Dermis microvascular lymphatic vessel endothelial cell (primary cell): ENCODE measurements around the gene RHEB. TPM values are rescaled to one million over a fixed set of nuclear protein-coding genes. Genes with fewer than 3 reads are reported as not detected.

Experiments
- DNase-seq, 2 donors: peaks; one replicate each; pipeline versions ENCODE4 v3.0.0 to v3.0.0-alpha.2; 2010; ENCODE audit warnings: low read depth in 2 of 2
- total RNA-seq: library from RNA; depleted of rRNA; stranded (reverse); fragments of >200 nt; gene quantifications from 2 replicates; pipeline ENCODE4 v1.2.1, GENCODE V29; 2014

Gene RHEB
- total RNA-seq, 1 donor from 2014 or later, result 53.4 TPM

DNA sequence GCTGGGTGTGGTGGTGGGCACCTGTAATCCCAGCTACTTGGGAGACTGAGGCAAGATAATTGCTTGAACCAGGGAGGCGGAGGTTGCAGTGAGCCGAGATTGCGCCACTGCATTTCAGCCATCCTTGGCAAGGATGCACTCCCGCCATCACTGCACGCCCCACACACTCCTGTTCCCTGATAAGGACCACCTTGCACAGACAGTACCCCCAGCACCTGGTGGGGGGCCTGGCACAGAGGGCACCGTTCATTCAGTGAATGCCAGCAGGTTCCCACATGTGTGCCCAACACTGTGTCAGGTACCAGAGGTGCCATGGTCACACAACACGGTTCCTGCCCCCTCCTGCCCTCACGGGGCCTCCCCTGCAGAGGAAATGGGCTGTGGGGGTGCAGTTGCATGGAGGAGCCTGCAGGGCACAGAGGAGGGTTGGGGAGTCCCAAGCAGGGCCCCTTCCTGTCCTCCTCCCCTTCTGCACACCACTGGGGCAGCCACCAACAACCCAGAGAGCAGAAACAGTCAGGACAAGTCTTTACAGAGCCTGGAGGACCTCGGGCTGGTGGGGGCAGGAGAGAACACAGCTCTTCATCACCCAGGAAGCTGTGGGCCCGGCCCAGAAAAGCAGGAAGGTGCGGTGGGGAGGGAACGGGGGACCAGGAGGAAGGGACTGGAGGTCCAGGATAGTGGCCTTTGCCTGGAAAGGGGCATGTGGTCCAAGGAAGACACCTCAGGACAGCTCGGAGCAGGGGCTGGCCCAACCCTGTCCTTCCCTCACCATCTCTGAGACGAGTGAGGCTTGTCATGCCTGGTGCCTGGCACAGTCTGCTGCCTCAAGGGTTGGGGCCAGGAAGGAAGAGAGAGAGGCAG lies 86.8 kb downstream of the RHEB start:
- no peak for DNase-seq

DNA sequence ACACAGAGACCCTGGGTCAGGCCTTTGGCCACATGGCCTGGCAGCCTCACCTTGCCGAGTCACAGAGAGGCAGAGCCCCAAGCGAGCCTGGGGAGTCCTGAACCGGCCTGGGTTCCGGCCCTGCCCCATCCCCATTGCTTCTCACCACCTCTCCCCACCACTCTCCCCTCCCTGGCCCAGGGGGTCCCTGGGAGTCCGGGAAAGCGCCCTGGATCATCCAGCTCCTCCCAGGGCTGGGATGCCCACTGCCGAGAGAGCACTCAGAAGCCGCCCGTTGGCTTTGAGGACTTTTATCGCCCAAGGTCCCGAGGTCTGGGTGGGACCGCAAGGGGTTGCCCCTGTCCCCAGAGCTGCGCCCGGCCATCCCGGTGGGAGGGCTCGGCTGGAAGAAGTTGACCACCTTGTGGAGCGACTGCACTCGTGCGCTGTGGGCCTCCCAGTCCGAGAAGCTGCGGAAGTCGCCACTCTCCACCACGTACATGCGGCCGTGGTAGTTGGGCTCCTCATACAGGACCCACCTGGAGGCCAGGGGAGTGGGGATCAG lies 87.9 kb downstream of the RHEB start:
- DNase-seq, result no peak

DNA sequence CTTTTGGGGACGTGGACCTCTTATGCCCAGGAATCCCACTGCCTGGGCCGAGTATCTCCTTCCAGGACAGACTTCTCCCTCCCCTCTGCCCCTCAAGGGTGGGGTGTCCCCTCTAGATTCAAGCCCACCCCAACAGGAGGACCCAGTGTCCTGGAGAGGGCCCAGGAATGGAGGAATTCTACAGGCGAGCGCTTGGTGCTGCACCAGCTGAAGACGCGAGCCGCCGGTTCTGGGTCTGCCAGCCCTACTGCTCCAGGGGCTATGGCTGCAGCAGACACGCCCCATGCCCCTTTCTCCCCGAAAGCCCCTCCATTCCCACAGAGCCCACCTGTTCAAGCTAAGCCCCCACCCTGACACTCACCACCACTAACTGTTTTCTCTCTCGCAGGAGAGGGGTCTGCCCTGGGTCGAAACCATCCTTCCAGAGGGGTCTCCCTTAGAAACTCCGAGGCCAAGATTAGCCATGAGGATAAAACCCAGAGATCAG lies 88.4 kb downstream of the RHEB start:
- no peak for DNase-seq

DNA sequence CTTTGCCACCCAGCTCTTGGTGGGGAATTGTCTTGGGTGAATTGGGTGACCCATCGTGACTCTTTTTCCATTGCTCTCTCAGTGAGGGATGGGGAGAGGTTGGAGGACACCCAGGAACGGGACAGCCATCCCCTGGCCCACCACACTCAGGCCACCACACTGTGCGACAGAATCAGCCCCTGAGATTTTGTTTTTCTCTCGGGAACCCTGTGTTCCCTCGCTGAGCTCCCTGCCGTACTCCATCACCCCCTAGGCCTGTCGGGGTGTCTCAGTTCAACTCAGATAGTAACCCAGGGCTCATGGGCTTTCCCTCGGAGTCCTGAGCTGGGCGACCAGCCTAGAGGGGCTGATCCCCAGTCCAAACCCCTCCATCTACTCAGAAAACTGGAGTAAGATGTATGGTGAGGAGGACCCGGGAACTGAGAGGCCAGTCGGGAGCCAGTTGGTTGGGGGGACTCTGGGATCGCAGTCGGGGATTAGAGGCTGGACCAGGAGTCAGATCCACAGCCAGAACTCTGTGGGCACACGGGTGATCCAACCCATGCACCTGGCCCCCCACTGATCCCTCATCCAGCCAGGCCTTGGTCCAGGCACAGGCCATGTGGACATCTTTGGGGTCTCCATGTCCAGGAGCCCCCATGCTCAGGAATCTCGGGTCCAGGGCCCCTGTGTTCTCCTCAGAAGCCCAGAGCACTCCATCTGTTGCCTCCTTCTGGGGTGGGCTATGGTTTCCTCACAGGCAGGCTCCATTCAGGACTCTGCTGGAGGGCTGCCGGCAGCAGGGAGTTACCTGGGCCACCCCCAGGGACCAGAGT lies 89.1 kb downstream of the RHEB start:
- DNase-seq, result no peak

DNA sequence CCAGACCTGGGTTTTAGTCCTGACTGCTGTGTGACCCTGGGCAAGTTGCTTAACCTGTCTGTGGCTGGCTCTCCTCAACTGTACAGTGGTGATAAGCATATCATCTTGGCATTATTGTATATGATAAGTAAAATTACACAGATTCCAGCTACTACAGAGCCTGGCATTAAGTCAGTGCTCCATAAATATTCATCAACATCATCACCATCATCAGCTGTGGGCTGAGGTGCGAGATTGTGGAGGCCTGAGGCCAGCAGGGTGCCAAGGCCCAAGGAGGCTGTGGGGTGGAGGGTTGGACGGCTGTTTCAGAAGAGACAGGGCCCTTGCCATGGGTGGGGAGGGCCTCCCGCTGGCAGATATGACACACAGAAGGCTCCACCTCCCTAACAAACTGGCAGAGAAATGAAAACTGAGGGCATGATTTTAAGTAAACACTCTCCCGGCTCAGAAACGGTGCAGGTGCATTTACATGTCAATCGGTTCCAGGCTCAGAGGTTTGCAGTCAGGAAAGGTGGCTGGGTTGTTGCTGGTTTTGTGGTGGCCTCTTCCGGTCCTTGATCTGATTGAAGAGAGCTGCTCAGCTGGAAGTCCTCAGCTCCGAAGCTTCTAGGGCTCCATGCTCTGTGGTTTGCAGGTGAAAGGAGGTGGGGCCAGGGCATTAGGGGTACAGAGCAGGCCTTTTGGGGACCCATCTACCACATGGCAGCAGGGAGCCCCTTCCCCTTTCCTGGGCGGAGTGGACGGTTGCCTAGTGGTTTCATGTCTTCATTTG lies 89.9 kb downstream of the RHEB start:
- DNase-seq, result no peak

DNA sequence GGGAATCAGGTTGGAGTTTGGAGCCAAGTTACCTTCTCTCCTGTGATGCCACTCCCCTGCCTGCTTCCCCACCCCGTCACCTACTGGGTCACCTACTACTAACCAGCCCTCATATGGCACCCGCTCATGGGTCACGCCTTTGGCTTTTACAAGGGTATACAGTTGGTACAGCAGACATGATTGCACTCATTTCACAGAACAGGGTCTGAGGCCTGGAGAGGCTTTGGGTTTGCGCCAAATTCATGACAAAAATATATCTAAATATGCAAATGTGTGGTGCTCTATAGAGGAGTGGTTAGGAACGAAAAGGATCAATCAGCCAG lies 90.5 kb downstream of the RHEB start:
- DNase-seq, result no peak

DNA sequence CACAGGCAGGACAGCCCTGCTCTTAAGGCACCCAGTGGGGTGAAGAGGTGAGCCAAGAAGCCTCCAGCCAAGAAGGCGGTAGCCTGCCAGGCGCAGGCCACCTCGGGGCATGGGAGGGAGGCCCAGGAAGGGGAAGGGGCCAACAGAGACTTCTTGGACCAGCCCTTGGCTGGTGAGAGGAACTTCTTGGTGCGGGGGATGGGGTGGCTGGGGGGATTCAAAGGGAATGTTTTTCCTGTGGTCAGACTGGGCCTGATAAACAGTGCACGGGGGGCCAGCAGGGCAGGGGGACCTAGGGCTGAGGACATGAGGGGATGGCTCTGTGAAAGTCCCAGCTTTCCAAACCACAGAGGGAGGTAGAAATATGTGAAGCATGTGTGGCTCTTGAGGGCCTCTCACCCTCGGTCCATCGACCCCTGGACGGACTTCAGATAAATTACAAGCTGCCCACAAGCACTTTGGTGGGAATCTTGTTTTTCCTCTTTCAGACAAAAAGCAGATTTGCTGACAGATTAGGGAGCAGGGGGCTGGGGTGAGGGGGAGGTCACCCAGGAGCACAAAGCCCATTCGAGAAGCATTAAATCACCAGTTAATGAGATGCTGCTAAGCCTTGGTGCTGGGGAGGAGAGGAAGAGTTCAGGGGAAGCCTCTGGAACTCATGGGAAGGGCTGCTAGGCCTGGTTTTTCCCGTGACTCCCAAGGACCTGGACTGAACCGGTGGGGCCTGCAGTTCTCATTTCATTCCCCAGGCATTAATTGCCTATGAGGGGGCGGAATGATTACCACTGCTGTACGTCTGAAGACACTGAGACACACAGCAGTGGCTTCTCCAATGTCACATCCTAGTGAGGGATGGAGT lies 91.1 kb downstream of the RHEB start:
- DNase-seq, result no peak

DNA sequence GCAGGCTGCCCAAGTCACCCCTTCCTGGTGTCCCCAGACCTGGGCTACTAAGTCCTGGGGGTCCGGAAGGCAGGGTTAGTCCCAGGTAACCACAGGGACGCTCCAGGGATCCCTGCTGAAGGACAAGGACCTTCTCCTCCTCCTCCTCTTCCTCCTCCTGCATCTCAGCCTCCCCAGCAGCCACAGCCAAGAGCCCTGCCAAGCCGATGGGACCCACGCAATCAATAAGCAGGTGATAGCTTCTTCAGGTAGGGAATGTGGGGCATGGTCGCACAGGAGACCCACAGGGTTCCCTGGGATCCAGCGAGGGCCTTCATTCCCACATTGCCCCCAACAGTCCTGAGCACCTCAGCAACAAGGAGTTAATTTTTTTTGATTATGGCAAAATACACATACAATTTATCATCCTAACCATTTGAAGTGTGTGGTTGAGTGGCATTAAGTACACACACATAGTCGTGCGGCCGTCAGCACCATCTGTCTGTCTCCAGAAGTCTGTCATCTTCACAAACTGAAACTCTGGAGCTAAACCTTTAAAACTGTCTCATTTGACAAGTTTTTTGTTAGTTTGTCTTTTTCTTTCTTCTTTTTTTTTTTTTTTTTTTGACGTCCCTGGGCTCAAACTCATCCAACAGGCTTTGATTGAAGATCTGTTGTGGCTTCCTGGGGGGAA lies 91.9 kb downstream of the RHEB start:
- no peak for DNase-seq

DNA sequence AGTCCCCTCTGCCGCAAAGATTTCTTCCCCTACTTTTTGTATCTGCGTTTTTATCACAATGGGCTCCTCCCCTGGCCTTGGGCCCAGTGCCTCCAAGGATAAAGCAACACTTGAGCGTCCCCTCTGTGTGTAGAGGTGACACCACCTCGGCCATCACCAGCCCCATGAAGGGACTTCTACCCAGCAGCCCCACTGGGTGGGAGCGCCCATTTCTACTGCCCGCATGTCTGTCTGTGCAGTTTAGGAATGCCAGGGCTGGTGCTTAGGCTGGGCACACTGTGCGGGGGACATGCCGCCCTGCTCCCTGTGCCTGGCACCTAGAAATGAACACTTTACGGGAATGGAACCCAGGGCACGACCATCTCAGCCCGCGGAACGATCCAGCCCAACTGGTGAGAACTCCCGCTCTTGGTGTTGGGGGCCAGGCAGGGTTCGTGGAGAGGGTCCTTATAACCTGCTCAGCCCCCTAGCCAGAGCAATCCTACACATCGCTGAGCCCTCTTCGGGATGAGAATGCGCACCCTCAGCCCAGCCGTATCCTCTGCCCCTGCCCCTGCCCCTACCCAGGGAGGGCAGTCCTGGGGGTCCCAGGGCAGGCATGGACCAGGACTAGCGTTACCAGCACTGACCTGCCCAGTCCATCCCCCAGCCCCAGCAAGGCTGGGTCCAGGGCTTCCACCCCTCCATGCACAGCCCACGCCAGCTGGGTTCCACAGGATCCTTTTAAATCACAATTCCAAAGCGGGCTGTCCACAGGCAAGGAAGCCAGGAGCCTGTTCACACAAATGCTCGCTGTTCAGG lies 92.6 kb downstream of the RHEB start:
- DNase-seq, result no peak

DNA sequence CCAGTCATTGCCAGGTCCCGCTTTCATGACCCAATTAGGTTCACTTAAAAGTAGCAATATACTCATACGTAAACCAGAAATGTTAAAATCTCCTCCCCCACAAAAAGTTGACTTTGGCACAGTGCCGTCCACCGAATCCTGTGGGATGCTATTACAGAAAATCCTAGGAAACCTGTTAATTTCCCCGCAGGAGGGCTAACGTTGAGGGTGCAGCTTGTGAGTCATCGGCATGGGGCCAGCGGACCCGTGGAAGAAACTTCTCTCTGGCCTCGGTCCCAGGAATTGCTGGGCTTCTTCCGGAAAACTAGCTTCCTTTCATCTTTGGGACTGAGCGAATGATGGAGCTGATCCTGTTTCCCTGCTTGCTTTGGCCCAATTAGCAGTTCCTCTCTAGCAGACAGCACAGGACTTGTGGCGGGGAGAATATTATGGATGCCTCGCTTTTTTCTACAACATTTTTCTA lies 93.2 kb downstream of the RHEB start:
- DNase-seq, result peak in 1 of 2 donors; percentile 55

DNA sequence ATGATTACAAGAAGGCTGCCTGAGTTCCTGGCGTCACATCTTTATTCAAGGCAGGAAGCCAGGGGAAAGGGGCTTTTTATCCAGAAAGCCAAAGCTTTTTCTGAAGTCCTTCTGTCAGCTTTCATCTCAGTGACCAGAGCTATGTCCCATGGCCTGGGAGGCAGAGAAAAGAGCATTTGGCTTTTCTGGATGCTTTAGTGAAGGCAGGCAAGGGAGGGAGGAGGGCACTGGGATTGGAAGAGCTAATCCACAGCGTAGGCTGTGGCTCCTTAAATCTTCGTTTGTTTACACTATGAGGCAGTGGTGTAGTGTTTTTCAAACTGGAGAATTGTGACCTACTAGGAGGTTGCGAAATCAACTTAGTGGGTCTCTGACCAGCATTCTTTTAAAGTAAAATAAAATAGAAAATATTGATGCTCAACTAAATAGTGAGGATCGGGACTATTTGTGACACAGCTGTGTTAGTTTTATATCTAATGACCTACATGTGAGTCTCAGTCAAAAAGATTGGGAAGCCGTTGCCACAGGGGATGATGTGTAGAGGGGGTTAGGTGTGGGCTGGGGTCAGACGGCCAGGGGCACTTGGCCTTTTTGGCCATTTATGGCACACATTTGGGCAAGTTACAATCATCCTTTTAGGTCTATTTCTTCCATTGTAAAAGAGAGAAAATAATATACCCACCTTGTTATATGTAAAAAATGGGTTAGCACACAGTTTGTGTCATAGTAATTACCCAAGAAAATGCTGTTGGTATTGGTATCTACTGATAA lies 93.8 kb downstream of the RHEB start:
- DNase-seq, result no peak

DNA sequence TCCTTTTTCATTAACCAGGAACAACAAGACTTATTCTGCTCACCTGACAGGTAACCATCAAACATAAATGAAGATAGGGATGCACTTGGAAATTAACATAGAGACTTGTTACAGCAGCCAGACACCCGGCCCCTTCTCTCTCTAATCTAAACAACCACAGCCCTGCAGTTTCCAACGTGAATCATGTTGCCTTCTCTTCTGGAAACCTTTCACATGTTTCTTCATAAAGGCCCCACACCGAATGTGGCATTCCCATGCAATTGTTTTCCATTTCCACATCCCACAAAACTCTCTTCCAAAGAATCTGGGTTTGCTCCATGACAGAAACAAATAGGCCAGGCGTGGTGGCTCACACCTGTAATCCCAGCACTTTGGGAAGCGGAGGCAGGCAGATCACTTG lies 94.9 kb downstream of the RHEB start:
- no peak for DNase-seq

DNA sequence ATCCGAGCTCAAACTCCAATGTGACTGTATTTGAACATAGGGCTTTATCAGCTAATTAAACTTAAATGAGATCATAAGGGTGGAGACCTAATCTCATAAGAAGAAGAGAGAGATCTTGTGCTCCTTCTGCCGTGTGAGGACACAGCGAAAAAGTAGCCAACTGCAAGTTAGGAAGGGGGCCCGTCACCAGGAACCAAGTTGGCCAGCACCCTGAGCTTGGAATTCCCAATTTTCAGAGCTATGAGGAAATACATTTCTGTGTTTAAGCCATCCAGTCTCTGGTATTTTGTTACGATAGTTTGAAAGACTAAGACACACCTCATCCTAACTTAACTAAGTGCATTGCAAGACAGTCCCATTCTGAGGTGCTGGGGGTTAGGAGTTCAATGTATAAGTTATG lies 95.8 kb downstream of the RHEB start:
- DNase-seq, result no peak

DNA sequence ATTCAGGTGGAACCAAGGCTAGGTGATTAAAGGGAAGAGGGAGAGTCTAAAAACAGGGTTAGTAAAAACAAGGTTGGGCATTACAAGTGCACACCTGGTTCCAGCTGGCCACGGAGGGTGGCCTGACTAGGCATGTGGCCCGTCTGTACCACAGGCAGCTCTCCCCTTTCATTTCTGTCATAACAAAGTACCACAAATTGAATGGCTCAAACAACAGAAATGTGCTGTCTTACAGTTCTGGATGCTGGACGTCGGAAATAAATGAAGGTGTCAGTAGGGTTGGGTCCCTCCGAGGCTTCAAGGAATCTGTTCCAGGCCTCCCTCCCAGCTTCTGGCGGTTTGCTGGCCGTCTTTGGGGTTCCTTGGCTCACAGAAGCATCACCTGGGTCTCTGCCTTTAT lies 96.5 kb downstream of the RHEB start:
- no peak for DNase-seq

DNA sequence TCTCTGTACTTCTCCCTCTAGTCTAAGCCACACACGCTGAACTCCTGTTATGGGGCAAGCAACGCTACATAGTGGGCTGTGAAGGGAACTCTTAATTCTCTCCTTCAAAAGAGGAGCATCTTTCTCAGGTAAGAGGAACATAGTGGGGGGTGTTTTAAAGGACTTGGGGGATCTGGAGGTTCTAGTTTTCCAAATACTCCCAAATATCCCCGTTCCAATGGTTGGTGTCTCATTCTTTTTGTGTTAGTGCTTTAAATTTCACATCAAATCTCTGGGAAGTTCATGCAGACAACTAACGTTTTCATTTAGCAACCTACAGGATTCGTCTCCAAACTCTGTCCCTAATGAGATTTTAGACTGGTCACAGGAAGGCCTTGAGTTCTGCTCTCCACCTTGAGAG lies 97.5 kb downstream of the RHEB start:
- DNase-seq, result no peak

DNA sequence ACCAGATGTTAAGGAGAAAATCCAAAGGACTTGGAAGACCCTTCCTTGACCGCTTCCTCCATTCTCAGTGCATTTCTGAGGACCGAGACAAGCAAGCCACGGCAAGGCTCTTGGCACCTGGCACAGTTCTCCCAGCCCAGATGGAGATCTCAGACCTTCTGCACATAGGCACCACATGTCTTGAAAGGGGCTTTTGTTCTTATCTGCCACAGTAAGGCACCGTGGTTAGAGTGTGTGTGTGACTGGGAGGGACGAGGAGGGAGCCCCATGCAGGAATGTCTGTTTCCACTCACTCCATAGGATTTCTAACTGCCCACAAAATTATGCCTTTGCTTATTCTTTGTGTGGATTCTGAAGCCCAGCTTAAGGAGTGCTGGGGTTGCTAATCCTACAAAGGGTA lies 99.6 kb downstream of the RHEB start:
- no peak for DNase-seq

DNA sequence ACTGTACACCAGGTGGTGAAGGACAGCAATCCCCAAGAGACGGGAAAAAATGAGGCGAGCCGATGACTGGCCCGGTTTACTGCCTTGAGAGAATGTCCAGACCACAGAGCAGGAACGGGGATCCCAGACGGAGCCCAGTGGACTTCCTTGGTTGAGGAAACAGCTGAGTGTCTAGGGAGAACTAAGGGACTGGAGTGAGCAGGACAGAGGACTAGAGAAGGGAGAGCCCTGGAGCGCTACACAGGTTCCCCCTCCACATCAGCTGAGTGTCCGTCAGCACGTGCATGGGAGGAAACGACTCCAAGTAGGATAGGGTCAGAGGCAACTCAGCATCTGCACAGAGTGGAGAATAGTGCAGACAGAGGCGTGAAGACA lies 102.8 kb downstream of the RHEB start:
- no peak for DNase-seq

DNA sequence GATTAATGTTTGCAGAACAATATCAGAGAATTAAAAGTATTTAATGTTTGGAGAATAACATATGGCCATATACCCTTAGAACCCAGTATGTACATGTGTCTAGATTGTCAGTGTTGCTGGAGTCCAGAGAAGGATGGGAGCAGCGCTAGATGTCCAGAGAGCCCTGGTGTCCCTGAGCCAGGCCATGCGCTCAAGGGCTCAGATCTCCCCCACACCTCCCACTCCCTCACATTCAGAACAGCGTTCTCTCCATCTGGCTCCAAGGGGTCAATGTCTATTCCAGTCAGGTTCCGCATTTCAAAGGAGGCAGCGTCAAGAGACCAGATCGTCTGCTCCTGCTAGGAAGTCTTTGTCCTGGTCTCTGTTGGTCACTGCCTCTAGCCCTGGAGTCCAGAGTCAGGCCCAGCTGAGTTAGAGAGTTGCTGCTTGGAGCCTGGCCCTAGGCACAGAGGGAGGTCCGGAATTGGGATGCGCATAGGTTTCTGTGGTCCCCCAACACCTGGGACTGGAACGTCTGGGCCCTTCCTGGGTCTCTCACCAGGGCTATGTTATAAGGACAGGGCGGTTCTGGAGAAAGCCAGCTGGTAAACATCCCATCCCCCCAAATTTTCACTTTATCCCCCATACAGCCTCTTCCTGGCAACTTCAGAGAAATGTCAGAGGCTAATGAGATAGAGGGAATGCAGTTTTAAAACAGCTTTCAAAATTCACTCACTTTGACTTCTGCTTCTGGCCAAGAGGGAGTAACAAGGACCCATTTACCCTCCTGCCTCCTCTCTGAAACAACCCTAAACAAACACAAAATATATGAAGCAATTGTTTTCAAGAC lies 103.4 kb downstream of the RHEB start:
- no peak for DNase-seq
